BLaER1 (cell line): ENCODE data around the gene IL1RL1.

ENCODE experiments used
- H3K27ac ChIP-seq: shearing (Covaris generic); formaldehyde crosslinking; 2 replicates; pipeline ENCODE4 v1.8.1; 2022
- H3K27me3 ChIP-seq: shearing (Covaris generic); formaldehyde crosslinking; 2 replicates; pipeline ENCODE4 v1.8.1; 2022
- H3K36me3 ChIP-seq: shearing (Covaris generic); formaldehyde crosslinking; 2 replicates; pipeline ENCODE4 v1.8.1; 2022
- H3K4me1 ChIP-seq: shearing (Covaris generic); formaldehyde crosslinking; 2 replicates; pipeline ENCODE4 v1.8.1; 2022
- H3K4me2 ChIP-seq: shearing (Covaris generic); formaldehyde crosslinking; 2 replicates; pipeline ENCODE4 v1.8.1; 2022
- H3K4me3 ChIP-seq: shearing (Covaris generic); formaldehyde crosslinking; 2 replicates; pipeline ENCODE4 v1.8.1; 2022
- H3K9ac ChIP-seq: shearing (Covaris generic); formaldehyde crosslinking; 2 replicates; pipeline ENCODE4 v1.8.1; 2022
- H3K9me3 ChIP-seq: shearing (Covaris generic); formaldehyde crosslinking; 2 replicates; pipeline ENCODE4 v1.8.1; 2022
- H4K20me1 ChIP-seq: shearing (Covaris generic); formaldehyde crosslinking; 2 replicates; pipeline ENCODE4 v1.8.1; 2022
- Cebpa-rat ChIP-seq: shearing (Covaris generic); IDR thresholded peaks from 2 replicates; pipeline ENCODE4 v1.8.1; 2022

The IL1RL1 gene

DNA sequence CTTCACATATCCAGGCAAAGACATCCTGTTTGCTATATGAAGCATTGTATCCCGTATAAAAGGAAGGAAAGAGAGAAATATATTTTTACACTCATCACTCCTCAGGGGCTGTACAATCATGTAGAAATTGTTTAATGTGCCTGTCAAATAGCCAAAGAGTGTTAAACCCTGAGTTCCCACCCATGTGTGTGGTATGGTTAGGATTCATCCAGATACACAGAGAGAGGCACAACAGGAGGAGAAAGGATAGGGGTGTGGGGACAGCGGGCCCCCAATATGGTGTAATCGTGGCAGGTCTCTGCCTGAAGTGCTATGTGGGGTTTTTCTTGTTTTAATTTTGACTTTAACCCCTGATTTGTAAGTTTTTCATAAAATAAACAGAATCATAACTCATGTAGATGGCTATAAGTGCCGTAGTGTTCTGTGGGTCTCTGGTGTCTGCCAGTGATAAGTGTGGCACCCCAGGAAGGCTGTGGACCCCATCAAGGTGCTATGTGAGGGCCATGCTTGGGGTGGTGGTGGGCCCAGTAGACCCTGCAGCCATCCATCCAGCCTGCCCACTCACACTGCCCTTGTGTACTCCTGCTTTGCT, 34.1 kb downstream of the IL1RL1 start:
- H3K27me3 ChIP-seq, result no peaks in the 10 kb centered on the region

DNA sequence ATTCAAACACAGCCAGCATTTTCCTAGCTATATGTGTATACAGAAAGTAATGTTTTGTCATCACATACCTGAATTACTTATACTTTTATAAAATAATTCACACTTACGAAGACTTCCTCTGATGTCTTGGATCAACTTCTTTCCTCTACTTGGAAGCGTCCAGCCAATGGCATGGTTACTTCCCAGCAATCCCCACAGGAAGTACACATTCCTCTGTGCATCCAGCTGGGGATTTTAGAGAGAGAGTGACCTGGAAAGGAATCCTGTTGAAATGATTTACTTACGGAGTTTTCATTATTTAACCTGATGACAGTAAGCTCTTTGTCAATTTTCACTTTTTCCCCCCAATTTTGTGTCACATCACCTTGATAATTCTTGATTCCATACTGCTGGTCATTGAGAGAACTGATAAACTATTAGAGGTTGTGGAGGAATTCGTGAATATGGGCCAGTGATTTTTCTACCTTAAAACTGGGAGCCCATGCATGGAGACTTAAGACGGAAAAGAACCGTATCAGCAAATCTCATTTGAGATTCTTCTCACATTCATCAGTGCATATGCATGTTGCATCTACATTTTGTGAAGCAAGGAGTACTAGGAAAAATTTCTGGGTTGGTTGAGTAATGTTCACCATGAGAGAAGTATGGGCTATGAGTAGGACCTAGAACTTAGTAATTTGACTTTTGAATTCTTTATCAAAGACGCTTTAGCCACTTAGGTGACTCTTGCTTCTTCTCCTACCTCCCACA, 35.2 kb downstream of the IL1RL1 start:
- H4K20me1 ChIP-seq, result no peaks in the 10 kb centered on the region
- H3K9ac ChIP-seq, result no peak overlapping the region
- no peaks in the 10 kb centered on the region for H3K9me3 ChIP-seq
- no peaks in the 10 kb centered on the region for H3K36me3 ChIP-seq
- H3K4me1 ChIP-seq, result no peaks in the 10 kb centered on the region
- no peak for TF ChIP-seq Cebpa-rat
- no peak overlapping the region for H3K4me3 ChIP-seq
- no peak overlapping the region for H3K4me2 ChIP-seq
- H3K27me3 ChIP-seq, result no peaks in the 10 kb centered on the region
- no peak overlapping the region for H3K27ac ChIP-seq

More for the DNA sequence above, 34.1 kb downstream of the IL1RL1 start:
- H3K4me3 ChIP-seq, result no peak overlapping the region
- no peaks in the 10 kb centered on the region for H3K36me3 ChIP-seq
- H3K9ac ChIP-seq, result no peak overlapping the region
- no peaks in the 10 kb centered on the region for H3K9me3 ChIP-seq
- no peaks in the 10 kb centered on the region for H4K20me1 ChIP-seq
- H3K27ac ChIP-seq, result no peak overlapping the region
- H3K4me1 ChIP-seq, result no peaks in the 10 kb centered on the region
- TF ChIP-seq Cebpa-rat, result no peak
- H3K4me2 ChIP-seq, result no peak overlapping the region

DNA sequence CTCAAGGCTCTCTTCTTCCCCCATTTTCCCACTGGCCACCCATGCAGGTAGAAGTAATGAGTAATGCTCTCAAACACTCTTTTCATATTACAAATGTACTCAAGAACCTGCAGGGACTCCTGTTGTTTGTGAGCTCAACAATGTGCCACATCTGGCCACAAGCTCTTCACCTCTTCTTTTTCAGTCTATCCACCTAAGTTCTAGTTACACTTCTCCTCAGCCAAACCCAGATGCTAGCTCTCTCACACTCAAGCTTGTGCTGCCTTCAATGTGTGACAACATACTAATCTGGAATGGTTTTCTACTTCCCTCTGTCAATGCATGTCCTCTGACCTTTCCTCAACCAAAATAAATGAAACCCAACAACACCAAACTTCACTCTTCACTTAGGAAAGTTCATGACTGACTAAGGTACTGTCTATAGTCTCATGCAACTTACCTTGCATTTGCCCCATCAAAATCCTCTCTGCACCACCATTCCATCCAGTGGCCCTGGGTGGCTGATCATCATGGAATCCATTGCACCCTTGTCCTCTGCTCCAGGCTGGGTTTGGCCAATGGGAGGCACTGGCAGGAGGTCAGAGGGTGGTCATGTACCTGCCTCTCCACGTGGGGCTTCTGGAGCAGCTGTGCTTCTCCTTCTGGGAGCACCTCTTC, 38.9 kb downstream of the IL1RL1 start:
- Histone ChIP-seq H3K27ac (no peak overlapping the region), H3K4me2 (no peak overlapping the region), H3K36me3 (no peaks in the 10 kb centered on the region), H3K4me3 (no peak overlapping the region), H3K9ac (no peak overlapping the region), H3K27me3 (peaks cover 7% of the 10 kb centered on the region; the same call in 1 of the 2 replicates), H4K20me1 (no peaks in the 10 kb centered on the region), H3K4me1 (0 out of 2 replicates have a peak, but pooled peaks cover 2% of the 10 kb centered on the region), H3K9me3 (no peaks in the 10 kb centered on the region)
- TF ChIP-seq Cebpa-rat, result no peak

DNA sequence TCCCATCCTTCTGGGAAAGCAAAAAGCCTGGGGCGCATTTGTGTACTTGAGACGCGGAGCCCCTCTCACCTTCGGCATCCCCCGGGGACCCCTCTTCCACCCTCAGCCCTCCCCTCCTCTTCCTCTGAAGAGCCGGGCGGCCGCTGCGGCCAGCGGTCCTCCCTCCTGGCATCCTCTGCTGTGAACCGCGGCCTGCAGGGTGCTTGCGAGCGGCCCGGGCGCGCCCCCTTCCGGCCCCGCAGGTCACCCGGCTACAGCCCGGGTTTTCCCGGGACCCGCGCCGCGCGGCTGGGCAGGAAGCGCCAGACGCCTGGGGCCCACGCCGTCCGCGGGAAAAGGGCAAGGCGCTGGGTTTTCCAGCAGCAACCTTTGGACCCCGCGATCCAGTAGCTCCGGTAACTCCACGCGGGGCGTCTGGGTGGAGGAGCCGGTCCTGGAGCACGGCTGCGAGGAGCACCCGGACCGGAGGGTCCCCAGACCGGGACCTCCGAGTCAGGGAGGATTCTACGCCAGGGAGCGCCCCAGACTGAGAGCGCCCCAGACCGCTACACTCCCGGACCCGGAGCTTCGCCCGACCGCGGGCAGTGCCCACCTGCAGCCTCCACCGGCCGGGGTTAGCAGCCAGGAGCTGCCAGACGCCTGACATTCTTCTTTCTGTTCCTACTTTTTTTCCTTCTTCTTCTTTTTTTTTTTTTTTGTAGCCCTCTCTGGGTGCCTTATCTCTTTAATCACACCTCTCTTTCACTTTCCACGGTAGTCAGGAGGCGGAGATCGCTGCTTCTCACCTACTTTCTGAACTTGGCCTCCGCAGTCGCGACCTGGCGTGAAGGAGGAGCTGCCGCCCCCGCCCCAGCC, 44.4 kb downstream of the IL1RL1 start, which contains the start of gene IL18R1:
IL18R1 (plus strand) TSS at position 271 of the 855 bp plus-strand sequence. CDS start 6,865 bp downstream, outside the sequence.
- Histone ChIP-seq H3K9me3 (no peaks in the 10 kb centered on the region), H4K20me1 (no peaks in the 10 kb centered on the region), H3K9ac (peak within 1 kb of the TSS; percentile 66), H3K36me3 (no peaks in the 10 kb centered on the region), H3K4me3 (peak within 1 kb of the TSS; percentile 70), H3K27me3 (peaks cover 25% of the 10 kb centered on the region), H3K4me2 (peak within 1 kb of the TSS; percentile 94), H3K4me1 (0 out of 2 replicates have a peak, but pooled peaks cover 9% of the 10 kb centered on the region), H3K27ac (no peak within 1 kb of the TSS)
- TF ChIP-seq Cebpa-rat, result no peak

DNA sequence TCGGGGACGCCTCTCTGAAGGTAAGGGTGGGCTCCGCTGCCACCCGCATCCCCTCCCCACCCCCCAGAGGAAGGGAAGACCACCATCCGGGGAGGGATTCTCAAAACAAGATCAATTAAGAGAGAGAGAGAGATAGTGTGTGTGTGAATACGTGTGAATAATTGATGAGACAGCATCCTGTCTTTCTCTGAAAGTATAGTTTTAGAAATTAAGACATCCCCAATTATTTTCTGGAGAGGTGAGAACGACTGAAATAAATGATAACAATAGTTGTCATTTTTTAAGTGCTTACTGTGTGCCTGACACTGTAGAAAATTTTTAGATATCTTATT, 45.0 kb downstream of the IL1RL1 start:
- H3K4me2 ChIP-seq, result peak overlapping the region; percentile 94
- TF ChIP-seq Cebpa-rat, result no peak
- H3K4me3 ChIP-seq, result peak overlapping the region; percentile 70
- H3K9me3 ChIP-seq, result no peaks in the 10 kb centered on the region
- 0 out of 2 replicates have a peak, but pooled peaks cover 9% of the 10 kb centered on the region for H3K4me1 ChIP-seq
- no peaks in the 10 kb centered on the region for H3K36me3 ChIP-seq
- H3K9ac ChIP-seq, result no peak overlapping the region
- H3K27me3 ChIP-seq, result peaks cover 25% of the 10 kb centered on the region
- no peak overlapping the region for H3K27ac ChIP-seq
- no peaks in the 10 kb centered on the region for H4K20me1 ChIP-seq

DNA sequence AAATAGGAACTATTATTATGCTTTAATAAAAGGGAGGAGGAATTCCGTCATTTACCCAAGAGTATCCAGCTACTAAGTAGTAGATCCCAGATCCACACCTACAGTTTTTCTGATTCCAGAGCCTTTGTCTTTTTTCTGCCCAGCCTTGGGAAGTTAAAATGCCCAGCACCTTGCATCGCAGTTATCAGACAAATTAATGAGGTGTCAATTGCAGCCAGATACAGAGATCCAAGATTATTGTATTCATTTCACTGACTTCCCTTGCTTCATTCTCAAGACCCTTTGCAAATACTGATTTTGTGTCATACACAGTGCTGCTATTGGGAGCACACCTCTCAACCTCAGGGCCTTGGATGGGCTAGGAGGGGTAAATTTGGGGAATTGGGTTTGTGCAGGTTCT, 45.4 kb downstream of the IL1RL1 start:
- H3K9me3 ChIP-seq, result no peaks in the 10 kb centered on the region
- no peak overlapping the region for H3K9ac ChIP-seq
- peaks cover 25% of the 10 kb centered on the region for H3K27me3 ChIP-seq
- H3K27ac ChIP-seq, result no peak overlapping the region
- no peaks in the 10 kb centered on the region for H3K36me3 ChIP-seq
- H4K20me1 ChIP-seq, result no peaks in the 10 kb centered on the region
- H3K4me2 ChIP-seq, result no peak overlapping the region
- no peak overlapping the region for H3K4me3 ChIP-seq
- TF ChIP-seq Cebpa-rat, result no peak
- H3K4me1 ChIP-seq, result 0 out of 2 replicates have a peak, but pooled peaks cover 9% of the 10 kb centered on the region

DNA sequence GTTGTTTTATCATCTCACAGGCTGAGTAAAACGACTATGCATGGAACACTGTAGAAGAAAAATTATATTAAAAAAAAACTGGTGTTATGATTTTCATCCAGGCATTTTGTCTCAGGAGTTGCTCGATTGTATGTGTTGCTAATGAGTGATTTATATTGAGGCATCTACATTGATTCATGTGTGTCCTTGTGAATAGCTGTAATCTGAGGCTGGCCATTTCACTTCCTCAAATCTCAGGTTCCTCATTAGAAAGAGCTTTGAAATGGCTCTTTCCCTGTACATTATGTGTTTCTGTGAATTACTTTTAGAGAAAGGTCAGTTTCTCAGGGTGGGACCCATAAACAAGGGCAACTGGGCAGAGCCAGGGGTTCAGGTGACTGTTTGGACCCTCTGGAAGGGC, 46.6 kb downstream of the IL1RL1 start:
- Histone ChIP-seq H3K27ac (no peak overlapping the region), H3K27me3 (peaks cover 25% of the 10 kb centered on the region), H3K9ac (no peak overlapping the region), H3K4me1 (0 out of 2 replicates have a peak, but pooled peaks cover 9% of the 10 kb centered on the region), H3K4me2 (no peak overlapping the region), H3K36me3 (no peaks in the 10 kb centered on the region), H3K9me3 (no peaks in the 10 kb centered on the region), H4K20me1 (no peaks in the 10 kb centered on the region), H3K4me3 (no peak overlapping the region)
- no peak for TF ChIP-seq Cebpa-rat

DNA sequence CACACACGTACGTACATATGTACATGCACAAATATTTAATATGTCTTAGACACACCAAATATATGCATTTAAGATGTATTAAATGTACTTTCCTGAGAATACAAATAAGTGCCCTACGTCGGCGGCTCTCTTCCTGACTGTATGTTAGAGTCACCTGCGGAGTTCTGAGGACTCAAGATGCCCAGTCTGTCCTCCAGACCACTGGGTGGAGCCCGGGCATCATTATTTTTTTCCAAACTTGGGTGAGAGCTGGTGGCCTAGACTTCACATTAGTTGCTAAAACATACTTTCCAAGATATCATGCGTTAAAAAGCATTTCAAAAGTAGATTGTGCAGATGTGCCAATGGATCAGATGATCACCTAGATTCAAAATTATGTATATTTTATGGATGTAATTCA, 47.1 kb downstream of the IL1RL1 start:
- no peak overlapping the region for H3K4me2 ChIP-seq
- no peaks in the 10 kb centered on the region for H3K9me3 ChIP-seq
- H4K20me1 ChIP-seq, result no peaks in the 10 kb centered on the region
- TF ChIP-seq Cebpa-rat, result no peak
- no peak overlapping the region for H3K9ac ChIP-seq
- H3K36me3 ChIP-seq, result no peaks in the 10 kb centered on the region
- peaks cover 25% of the 10 kb centered on the region for H3K27me3 ChIP-seq
- H3K4me1 ChIP-seq, result 0 out of 2 replicates have a peak, but pooled peaks cover 9% of the 10 kb centered on the region
- no peak overlapping the region for H3K4me3 ChIP-seq
- no peak overlapping the region for H3K27ac ChIP-seq

DNA sequence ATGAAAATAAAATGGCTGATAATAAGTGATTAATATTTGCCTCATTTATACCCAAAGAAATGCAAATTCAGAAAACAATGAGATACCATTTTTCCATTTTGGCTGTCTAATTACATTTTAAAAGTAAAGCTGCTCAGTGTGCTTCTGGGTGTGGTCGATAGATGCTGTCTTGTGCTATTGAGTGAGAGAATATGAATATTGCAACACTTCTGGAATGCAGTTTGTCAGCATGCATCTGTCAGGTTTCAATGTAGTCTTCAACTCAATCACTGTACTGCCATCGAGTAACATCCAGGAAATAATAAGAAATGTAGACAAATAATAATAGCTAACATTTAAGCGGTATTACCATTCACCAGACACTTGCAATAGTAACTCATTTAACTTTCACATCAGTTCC, 48.2 kb downstream of the IL1RL1 start:
- H3K36me3 ChIP-seq, result no peaks in the 10 kb centered on the region
- no peak overlapping the region for H3K27ac ChIP-seq
- TF ChIP-seq Cebpa-rat, result no peak
- H3K4me2 ChIP-seq, result no peak overlapping the region
- H3K4me3 ChIP-seq, result no peak overlapping the region
- H3K9ac ChIP-seq, result no peak overlapping the region
- no peaks in the 10 kb centered on the region; the same call in 1 of the 2 replicates for H3K9me3 ChIP-seq
- H3K27me3 ChIP-seq, result peaks cover 22% of the 10 kb centered on the region
- 0 out of 2 replicates have a peak, but pooled peaks cover 9% of the 10 kb centered on the region for H3K4me1 ChIP-seq
- H4K20me1 ChIP-seq, result no peaks in the 10 kb centered on the region
